ENCODE measurements around the gene ADARB2. TPM values are rescaled to one million over a fixed set of nuclear protein-coding genes. Genes with fewer than 3 reads are reported as not detected.

ADARB2 gene
- total RNA-seq, 1 donor from 2014 or later, result 1.2 TPM

DNA sequence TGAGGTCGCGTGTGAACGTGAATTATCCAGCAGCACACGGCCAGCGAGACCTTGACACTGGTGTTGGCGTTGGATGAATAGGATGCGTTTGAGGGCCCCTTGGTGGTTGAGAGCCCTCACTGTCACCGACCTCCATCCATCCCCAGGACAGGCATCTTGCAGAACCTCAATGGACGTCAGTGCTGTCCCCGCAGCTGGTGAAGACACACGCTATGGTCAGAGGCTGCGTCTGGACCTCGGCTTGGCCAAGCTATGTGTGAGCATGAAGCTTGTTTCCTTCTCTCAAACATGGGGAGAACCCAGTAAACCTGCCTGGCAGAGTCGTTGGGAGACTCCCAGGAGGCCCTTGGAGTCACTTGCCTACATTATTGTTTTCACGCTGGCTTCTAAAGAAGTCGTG, 229.2 kb downstream of the ADARB2 start:
- TF ChIP-seq, protein P1, sequence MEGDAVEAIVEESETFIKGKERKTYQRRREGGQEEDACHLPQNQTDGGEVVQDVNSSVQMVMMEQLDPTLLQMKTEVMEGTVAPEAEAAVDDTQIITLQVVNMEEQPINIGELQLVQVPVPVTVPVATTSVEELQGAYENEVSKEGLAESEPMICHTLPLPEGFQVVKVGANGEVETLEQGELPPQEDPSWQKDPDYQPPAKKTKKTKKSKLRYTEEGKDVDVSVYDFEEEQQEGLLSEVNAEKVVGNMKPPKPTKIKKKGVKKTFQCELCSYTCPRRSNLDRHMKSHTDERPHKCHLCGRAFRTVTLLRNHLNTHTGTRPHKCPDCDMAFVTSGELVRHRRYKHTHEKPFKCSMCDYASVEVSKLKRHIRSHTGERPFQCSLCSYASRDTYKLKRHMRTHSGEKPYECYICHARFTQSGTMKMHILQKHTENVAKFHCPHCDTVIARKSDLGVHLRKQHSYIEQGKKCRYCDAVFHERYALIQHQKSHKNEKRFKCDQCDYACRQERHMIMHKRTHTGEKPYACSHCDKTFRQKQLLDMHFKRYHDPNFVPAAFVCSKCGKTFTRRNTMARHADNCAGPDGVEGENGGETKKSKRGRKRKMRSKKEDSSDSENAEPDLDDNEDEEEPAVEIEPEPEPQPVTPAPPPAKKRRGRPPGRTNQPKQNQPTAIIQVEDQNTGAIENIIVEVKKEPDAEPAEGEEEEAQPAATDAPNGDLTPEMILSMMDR (IDR thresholded peaks at IDR 0.05), result no peak
- intact Hi-C loops (cut with DNase I), result no loop called here
- no peaks in the 10 kb centered on the region for H3K4me1 ChIP-seq
- H3K9me3 ChIP-seq, result no peaks in the 10 kb centered on the region
- H3K27ac ChIP-seq, result no peak overlapping the region
- H3K36me3 ChIP-seq, result no peaks in the 10 kb centered on the region
- no peak overlapping the region for H3K4me3 ChIP-seq
- DNase-seq (no peak), ATAC-seq (no peak)
- no peaks in the 10 kb centered on the region for H3K27me3 ChIP-seq

DNA sequence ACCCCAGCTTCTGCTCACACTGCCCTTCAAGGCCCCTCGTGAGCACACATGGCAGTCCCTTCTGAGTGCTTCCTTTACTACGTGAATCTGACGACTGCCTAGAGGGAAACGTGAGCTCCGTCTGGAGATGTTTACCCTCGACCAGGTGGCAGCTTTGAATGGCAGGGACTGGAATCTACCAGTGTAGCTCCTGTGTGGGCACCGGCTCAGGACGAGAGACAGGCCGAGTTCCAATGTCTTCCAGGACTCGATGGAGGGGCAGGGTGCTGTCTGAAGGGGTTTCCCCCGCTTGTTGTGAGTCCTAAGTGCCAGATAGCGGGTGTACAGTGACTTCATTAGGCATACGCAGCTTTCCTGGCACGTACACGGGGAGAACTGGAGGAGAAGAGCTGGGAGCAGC, 229.9 kb downstream of the ADARB2 start:
- ATAC-seq (no peak), DNase-seq (no peak)
- Histone ChIP-seq H3K4me1 (no peaks in the 10 kb centered on the region), H3K9me3 (no peaks in the 10 kb centered on the region), H3K36me3 (no peaks in the 10 kb centered on the region), H3K27me3 (no peaks in the 10 kb centered on the region), H3K4me3 (no peak overlapping the region), H3K27ac (no peak overlapping the region)
- intact Hi-C loops (cut with DNase I), result no loop called here
- TF ChIP-seq, protein P1 (IDR thresholded peaks at IDR 0.05), result no peak

DNA sequence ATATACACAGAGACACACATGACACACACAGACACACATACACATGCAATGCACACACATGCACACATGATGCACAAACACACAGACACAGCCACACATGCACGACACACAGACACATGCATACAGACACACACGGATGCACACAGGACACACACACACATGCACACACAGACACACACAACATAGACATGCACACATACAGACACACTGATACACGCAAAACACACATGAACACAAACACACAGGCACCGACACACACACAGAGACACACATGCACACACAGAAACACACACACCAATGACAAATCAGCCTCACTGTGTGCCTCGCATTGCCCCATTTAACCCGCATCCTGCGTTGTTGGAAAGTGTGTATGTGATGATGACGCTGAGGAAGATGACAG, 232.4 kb downstream of the ADARB2 start:
- DNase-seq (no peak), ATAC-seq (no peak)
- Histone ChIP-seq H3K9me3 (no peaks in the 10 kb centered on the region), H3K4me1 (no peaks in the 10 kb centered on the region), H3K36me3 (no peaks in the 10 kb centered on the region), H3K27me3 (no peaks in the 10 kb centered on the region), H3K27ac (no peak overlapping the region), H3K4me3 (no peak overlapping the region)
- intact Hi-C loops (cut with DNase I), result no loop called here
- TF ChIP-seq, protein P1 (IDR thresholded peaks at IDR 0.05), result no peak

DNA sequence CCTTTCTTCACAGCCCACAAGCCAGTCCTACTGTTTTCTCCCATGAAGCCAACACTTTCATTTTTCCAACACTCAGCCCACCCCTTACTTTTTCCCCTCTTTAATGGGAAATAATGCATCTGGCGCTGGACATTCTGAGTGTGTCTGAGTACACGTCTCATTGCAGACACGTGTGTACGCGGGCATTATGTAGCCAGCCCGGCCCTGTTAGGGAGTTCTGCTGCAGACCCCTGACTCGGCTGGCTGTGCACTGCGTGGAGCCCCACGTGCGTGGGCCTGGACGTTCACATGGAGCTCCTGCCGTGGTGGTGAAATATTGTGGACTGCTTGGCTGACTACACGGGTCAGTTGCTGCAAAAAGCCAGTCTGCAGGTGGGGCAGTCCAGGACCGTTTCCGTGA, 233.0 kb downstream of the ADARB2 start:
- Histone ChIP-seq H3K4me1 (no peaks in the 10 kb centered on the region), H3K36me3 (no peaks in the 10 kb centered on the region), H3K9me3 (no peaks in the 10 kb centered on the region), H3K27ac (no peak overlapping the region), H3K27me3 (no peaks in the 10 kb centered on the region), H3K4me3 (no peak overlapping the region)
- intact Hi-C loops (cut with DNase I), result no loop called here
- ATAC-seq (no peak), DNase-seq (no peak)
- TF ChIP-seq, protein P1 (IDR thresholded peaks at IDR 0.05), result no peak

DNA sequence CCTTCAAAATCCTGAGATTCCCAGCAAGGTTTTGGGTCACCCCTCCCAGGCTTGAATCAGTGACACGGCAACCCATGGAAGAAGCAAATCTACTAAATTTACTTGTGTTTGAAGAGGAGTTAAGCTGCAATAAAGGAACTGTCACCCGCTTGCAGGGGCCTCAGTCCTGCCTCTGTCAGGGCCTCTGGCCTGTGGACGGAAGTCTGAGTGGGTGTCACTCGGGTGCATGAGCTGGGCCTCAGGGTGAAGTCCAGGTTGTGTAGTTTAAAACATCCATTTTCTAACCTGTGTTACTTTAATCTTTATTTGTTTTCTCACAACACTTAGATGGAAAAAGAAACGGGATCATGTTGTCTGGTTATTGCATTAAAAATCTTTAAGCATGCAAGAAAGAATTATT, 234.9 kb downstream of the ADARB2 start:
- Histone ChIP-seq H3K4me3 (no peak overlapping the region), H3K36me3 (no peaks in the 10 kb centered on the region), H3K27me3 (no peaks in the 10 kb centered on the region), H3K4me1 (no peaks in the 10 kb centered on the region), H3K9me3 (no peaks in the 10 kb centered on the region), H3K27ac (no peak overlapping the region)
- intact Hi-C loops (cut with DNase I), result no loop called here
- TF ChIP-seq, protein P1 (IDR thresholded peaks at IDR 0.05), result no peak
- no peak for DNase-seq
- ATAC-seq, result no peak

DNA sequence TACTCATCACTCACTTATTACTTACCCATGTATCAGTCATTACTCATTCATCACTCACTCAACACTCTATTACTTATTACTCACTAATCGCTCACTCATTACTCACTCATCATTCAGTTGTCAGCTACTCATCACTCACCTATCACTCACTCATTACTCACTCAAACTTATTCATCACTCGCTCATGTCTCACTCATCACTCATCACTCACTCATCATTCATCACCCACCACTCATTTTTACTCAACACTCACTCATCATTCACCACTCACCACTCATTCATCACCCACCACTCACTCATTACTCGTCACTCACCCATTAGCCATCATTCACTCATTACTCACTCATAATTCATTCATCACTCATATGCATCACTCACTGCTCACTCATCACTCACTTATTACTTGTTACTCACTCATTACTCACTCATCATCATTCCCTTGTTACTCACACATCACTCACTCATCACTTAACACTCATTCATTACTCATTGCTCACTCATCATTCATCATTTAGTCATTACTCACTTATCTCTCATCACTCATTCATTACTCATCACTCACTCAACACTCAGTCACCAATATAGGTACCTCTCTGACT, 237.9 kb downstream of the ADARB2 start:
- Histone ChIP-seq H3K9me3 (no peaks in the 10 kb centered on the region), H3K27ac (no peak overlapping the region), H3K36me3 (no peaks in the 10 kb centered on the region), H3K27me3 (no peaks in the 10 kb centered on the region), H3K4me3 (no peak overlapping the region), H3K4me1 (no peaks in the 10 kb centered on the region)
- intact Hi-C loops (cut with DNase I), result no loop called here
- DNase-seq (no peak), ATAC-seq (no peak)
- TF ChIP-seq, protein P1 (IDR thresholded peaks at IDR 0.05), result no peak
